Uterus (tissue), 2 donors: Measurements from ENCODE around the gene ZNF860.

Experiments
- POLR2A ChIP-seq, 2 donors: fragments of 450-650 bp; IDR thresholded peaks; one replicate each; pipeline ENCODE4 v1.6.1; 2016; ENCODE audit warnings: antibody characterized with exemption in 2 of 2, mild to moderate bottlenecking in 1 of 2, moderate library complexity in 1 of 2
- TF ChIP-seq, protein P1 (sequence below), 4 experiments: fragments of 200-600 bp in 2 of 4; fragments of 450-650 bp in 2 of 4; sonication (generic) in 2 of 4; IDR thresholded peaks; one replicate each; pipeline ENCODE4 v1.5.1; 2016 to 2019; ENCODE audit warnings: antibody characterized with exemption in 4 of 4, mild to moderate bottlenecking in 2 of 4, moderate library complexity in 1 of 4

DNA sequence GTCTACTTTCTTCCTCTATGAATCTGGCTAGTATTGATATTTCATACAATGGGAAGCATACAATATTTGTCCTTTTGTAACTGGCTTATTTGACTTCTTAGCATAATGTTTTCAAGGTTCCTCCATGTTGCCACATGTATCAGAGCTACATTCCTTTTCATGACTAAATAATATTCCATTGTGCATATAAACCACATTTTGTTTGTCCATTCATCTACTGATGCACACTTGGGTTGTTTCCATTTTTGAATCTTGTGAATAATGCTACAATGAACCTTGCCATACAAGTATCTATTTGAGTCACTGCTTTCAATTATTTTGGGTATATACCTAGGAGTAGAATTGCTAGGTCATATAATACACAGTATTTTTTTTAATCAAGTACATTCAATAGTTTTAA is 38.5 kb upstream of the ZNF860 start:
- TF ChIP-seq, protein P1, sequence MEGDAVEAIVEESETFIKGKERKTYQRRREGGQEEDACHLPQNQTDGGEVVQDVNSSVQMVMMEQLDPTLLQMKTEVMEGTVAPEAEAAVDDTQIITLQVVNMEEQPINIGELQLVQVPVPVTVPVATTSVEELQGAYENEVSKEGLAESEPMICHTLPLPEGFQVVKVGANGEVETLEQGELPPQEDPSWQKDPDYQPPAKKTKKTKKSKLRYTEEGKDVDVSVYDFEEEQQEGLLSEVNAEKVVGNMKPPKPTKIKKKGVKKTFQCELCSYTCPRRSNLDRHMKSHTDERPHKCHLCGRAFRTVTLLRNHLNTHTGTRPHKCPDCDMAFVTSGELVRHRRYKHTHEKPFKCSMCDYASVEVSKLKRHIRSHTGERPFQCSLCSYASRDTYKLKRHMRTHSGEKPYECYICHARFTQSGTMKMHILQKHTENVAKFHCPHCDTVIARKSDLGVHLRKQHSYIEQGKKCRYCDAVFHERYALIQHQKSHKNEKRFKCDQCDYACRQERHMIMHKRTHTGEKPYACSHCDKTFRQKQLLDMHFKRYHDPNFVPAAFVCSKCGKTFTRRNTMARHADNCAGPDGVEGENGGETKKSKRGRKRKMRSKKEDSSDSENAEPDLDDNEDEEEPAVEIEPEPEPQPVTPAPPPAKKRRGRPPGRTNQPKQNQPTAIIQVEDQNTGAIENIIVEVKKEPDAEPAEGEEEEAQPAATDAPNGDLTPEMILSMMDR (IDR thresholded peaks at IDR 0.05) = no peak
- TF ChIP-seq POLR2A (IDR thresholded peaks at IDR 0.05) = no peak
